MM.1S (cell line): Measurements from ENCODE around the gene IFNL4.
"Not testable (repeated sequence)": the region's sequence is repeated elsewhere in the genome, so short reads cannot be mapped to it uniquely, and the experiment has no call there.

Experiments used
- DNase-seq: peaks from one replicate; pipeline ENCODE4 v3.0.0-alpha.2; 2015
- H2AFZ ChIP-seq: fragments of 300-600 bp; sonication (generic); 2 replicates; pipeline ENCODE4 v1.6.0; 2016; ENCODE audit warnings: antibody characterized with exemption, low read length
- H3F3A ChIP-seq: fragments of 300-600 bp; sonication (generic); 2 replicates; pipeline ENCODE4 v1.6.1; 2016; ENCODE audit warnings: mild to moderate bottlenecking, antibody characterized with exemption, low read length, moderate library complexity, mixed read lengths; ENCODE audit not compliant: insufficient read depth
- H3K27ac ChIP-seq: fragments of 300-600 bp; sonication (generic); 2 replicates; pipeline ENCODE4 v1.5.1; 2016; ENCODE audit warnings: mild to moderate bottlenecking, low read length
- H3K27me3 ChIP-seq: fragments of 300-600 bp; sonication (generic); replicated peaks from 2 replicates; pipeline ENCODE4 v1.6.0; 2016; ENCODE audit warnings: low read length; ENCODE audit not compliant: insufficient read depth
- H3K36me3 ChIP-seq: fragments of 300-600 bp; sonication (generic); replicated peaks from 2 replicates; pipeline ENCODE4 v1.6.1; 2016; ENCODE audit warnings: mild to moderate bottlenecking, low read length, mixed read lengths; ENCODE audit not compliant: insufficient read depth
- H3K4me1 ChIP-seq: fragments of 300-600 bp; sonication (generic); 2 replicates; pipeline ENCODE4 v1.6.1; 2016; ENCODE audit warnings: low read length, mixed read lengths
- H3K4me2 ChIP-seq: fragments of 300-600 bp; sonication (generic); 2 replicates; pipeline ENCODE4 v1.6.0; 2016; ENCODE audit warnings: low read depth, low read length
- H3K4me3 ChIP-seq: fragments of 300-600 bp; sonication (generic); 2 replicates; pipeline ENCODE4 v1.5.1; 2016; ENCODE audit warnings: low read length, mixed read lengths
- H3K79me2 ChIP-seq: fragments of 300-600 bp; sonication (generic); 2 replicates; pipeline ENCODE4 v1.6.1; 2016; ENCODE audit warnings: mixed run types, low read length, mixed read lengths
- H3K9ac ChIP-seq: fragments of 300-600 bp; sonication (generic); 2 replicates; pipeline ENCODE4 v1.6.1; 2016; ENCODE audit warnings: low read length, mixed read lengths
- H3K9me2 ChIP-seq: fragments of 300-600 bp; sonication (generic); replicated peaks from 2 replicates; pipeline ENCODE4 v1.6.1; 2016; ENCODE audit warnings: mild to moderate bottlenecking, low read length, mixed read lengths; ENCODE audit not compliant: insufficient read depth
- H3K9me3 ChIP-seq: fragments of 300-600 bp; sonication (generic); replicated peaks from 2 replicates; pipeline ENCODE4 v1.6.1; 2016; ENCODE audit warnings: mild to moderate bottlenecking, low read length, mixed read lengths; ENCODE audit not compliant: insufficient read depth
- H4K20me1 ChIP-seq: fragments of 300-600 bp; sonication (generic); 2 replicates; pipeline ENCODE4 v1.6.1; 2016; ENCODE audit warnings: mild to moderate bottlenecking, low read length, moderate library complexity, mixed read lengths; ENCODE audit not compliant: insufficient read depth
- EZH2 ChIP-seq: fragments of 300-600 bp; sonication (generic); optimal IDR thresholded peaks from 2 replicates; pipeline ENCODE3; 2017; ENCODE audit warnings: low read depth, mild to moderate bottlenecking, antibody characterized with exemption, low read length, mixed read lengths
- EZH2phosphoT487 ChIP-seq: fragments of 300-600 bp; sonication (generic); IDR thresholded peaks from 2 replicates; pipeline ENCODE4 v1.6.1; 2018; ENCODE audit warnings: antibody characterized with exemption, low read length
- TF ChIP-seq, protein P1 (sequence below): fragments of 300-600 bp; sonication (generic); IDR thresholded peaks from 2 replicates; pipeline ENCODE4 v1.5.1; 2016; ENCODE audit warnings: antibody characterized with exemption, low read length, mixed read lengths

Gene IFNL4

GRCh38 chr19:39218230-39219007 is 30.2 kb downstream of the IFNL4 start:
- H3K79me2 ChIP-seq, result no peaks in the 10 kb centered on the region
- no peaks in the 10 kb centered on the region for H3K36me3 ChIP-seq
- H3K4me1 ChIP-seq, result no peaks in the 10 kb centered on the region
- H3K9me3 ChIP-seq, result no peaks in the 10 kb centered on the region
- H3K4me3 ChIP-seq, result no peak overlapping the region
- H3F3A ChIP-seq, result no peaks in the 10 kb centered on the region
- no peak for DNase-seq
- no peak overlapping the region for H3K9ac ChIP-seq
- H4K20me1 ChIP-seq, result no peaks in the 10 kb centered on the region
- TF ChIP-seq EZH2phosphoT487, result no peak
- no peak for TF ChIP-seq EZH2
- TF ChIP-seq, protein P1, sequence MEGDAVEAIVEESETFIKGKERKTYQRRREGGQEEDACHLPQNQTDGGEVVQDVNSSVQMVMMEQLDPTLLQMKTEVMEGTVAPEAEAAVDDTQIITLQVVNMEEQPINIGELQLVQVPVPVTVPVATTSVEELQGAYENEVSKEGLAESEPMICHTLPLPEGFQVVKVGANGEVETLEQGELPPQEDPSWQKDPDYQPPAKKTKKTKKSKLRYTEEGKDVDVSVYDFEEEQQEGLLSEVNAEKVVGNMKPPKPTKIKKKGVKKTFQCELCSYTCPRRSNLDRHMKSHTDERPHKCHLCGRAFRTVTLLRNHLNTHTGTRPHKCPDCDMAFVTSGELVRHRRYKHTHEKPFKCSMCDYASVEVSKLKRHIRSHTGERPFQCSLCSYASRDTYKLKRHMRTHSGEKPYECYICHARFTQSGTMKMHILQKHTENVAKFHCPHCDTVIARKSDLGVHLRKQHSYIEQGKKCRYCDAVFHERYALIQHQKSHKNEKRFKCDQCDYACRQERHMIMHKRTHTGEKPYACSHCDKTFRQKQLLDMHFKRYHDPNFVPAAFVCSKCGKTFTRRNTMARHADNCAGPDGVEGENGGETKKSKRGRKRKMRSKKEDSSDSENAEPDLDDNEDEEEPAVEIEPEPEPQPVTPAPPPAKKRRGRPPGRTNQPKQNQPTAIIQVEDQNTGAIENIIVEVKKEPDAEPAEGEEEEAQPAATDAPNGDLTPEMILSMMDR, result no peak
- H2AFZ ChIP-seq, result no peak overlapping the region
- H3K4me2 ChIP-seq, result no peak overlapping the region
- no peaks in the 10 kb centered on the region for H3K9me2 ChIP-seq
- H3K27me3 ChIP-seq, result peaks cover 66% of the 10 kb centered on the region
- no peak overlapping the region for H3K27ac ChIP-seq

- no peak overlapping the region for H3K4me2 ChIP-seq
- no peaks in the 10 kb centered on the region for H3K4me1 ChIP-seq
- H3K9ac ChIP-seq, result no peak overlapping the region
- H3K27ac ChIP-seq, result no peak overlapping the region
- no peaks in the 10 kb centered on the region for H3K9me2 ChIP-seq
- H3K9me3 ChIP-seq, result no peaks in the 10 kb centered on the region
- H3K27me3 ChIP-seq, result peaks cover 63% of the 10 kb centered on the region
- no peaks in the 10 kb centered on the region for H3F3A ChIP-seq
- H3K36me3 ChIP-seq, result no peaks in the 10 kb centered on the region
- no peak for TF ChIP-seq EZH2
- TF ChIP-seq, protein P1, result no peak
- TF ChIP-seq EZH2phosphoT487, result no peak
- H4K20me1 ChIP-seq, result no peaks in the 10 kb centered on the region
- no peaks in the 10 kb centered on the region for H3K79me2 ChIP-seq
- H3K4me3 ChIP-seq, result no peak overlapping the region
- DNase-seq, result no peak
- H2AFZ ChIP-seq, result no peak overlapping the region
Measured at GRCh38 chr19:39217094-39217493, 31.6 kb downstream of the IFNL4 start.

- not testable (repeated sequence) for H3K4me2 ChIP-seq
Measured at GRCh38 chr19:39215323-39215722, 33.3 kb downstream of the IFNL4 start.

GRCh38 chr19:39212375-39212742 is 36.3 kb downstream of the IFNL4 start:
- Histone ChIP-seq H3K9me2 (no peaks in the 10 kb centered on the region), H3F3A (no peaks in the 10 kb centered on the region), H3K9ac (no peak overlapping the region), H3K27ac (no peak overlapping the region), H3K4me1 (no peaks in the 10 kb centered on the region), H3K79me2 (no peaks in the 10 kb centered on the region), H4K20me1 (no peaks in the 10 kb centered on the region), H3K4me2 (no peak overlapping the region), H3K27me3 (peaks cover 54% of the 10 kb centered on the region), H3K36me3 (no peaks in the 10 kb centered on the region), H3K9me3 (no peaks in the 10 kb centered on the region), H2AFZ (no peak overlapping the region), H3K4me3 (no peak overlapping the region)
- TF ChIP-seq, protein P1, result peak; percentile 48
- TF ChIP-seq EZH2phosphoT487 (no peak), EZH2 (no peak)
- peak; percentile 18 for DNase-seq

More at GRCh38 chr19:39215323-39215722, 33.3 kb downstream of the IFNL4 start:
- H3K9me2 ChIP-seq, H3K4me3 ChIP-seq, H4K20me1 ChIP-seq, H3K27ac ChIP-seq, H3K36me3 ChIP-seq, DNase-seq, H3K9ac ChIP-seq, H3F3A ChIP-seq, H3K4me1 ChIP-seq, H2AFZ ChIP-seq, H3K9me3 ChIP-seq, H3K79me2 ChIP-seq: not testable (repeated sequence)
- peaks cover 61% of the 10 kb centered on the region for H3K27me3 ChIP-seq
